ENCODE results near the gene FRMD6.

DNA sequence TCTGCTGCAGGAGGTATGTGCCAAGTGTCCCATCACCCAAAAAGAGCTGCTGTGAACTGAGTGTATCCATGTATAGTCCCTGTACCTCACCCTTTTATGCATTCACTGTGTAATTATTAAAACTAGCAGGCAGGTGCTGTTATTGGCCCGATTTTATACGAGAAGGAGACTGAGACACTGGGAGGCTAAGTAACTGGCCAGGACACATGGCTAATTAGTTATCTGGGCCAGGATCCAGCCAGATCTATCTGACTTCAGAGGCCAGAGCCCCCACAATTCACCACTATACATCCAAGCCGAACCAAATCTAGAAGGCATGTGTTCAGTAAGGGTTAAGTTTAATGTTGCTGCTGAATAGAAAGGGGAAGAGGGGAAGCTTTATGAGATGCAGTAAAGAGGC is 73.4 kb downstream of the FRMD6 start:
- TF ChIP-seq, protein P1, sequence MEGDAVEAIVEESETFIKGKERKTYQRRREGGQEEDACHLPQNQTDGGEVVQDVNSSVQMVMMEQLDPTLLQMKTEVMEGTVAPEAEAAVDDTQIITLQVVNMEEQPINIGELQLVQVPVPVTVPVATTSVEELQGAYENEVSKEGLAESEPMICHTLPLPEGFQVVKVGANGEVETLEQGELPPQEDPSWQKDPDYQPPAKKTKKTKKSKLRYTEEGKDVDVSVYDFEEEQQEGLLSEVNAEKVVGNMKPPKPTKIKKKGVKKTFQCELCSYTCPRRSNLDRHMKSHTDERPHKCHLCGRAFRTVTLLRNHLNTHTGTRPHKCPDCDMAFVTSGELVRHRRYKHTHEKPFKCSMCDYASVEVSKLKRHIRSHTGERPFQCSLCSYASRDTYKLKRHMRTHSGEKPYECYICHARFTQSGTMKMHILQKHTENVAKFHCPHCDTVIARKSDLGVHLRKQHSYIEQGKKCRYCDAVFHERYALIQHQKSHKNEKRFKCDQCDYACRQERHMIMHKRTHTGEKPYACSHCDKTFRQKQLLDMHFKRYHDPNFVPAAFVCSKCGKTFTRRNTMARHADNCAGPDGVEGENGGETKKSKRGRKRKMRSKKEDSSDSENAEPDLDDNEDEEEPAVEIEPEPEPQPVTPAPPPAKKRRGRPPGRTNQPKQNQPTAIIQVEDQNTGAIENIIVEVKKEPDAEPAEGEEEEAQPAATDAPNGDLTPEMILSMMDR (IDR thresholded peaks at IDR 0.05): no peak
- TF ChIP-seq ZFX (IDR thresholded peaks at IDR 0.05; ENCODE audit: borderline replicate concordance): no peak

Measured in 22Rv1 (cell line).